GM10248 (cell line): ENCODE results near the gene MGP.

ENCODE experiments used
- CTCF ChIA-PET: fragments of 300-600 bp; sonication (Branson Sonifier 250); formaldehyde crosslinking; extraction: SDS; loops from one replicate; lab custom pipeline; 2021; ENCODE audit warnings: antibody characterized with exemption; lab: Yijun Ruan, JAX
- POLR2A ChIA-PET: fragments of 350-650 bp; sonication (Branson Sonifier 250); formaldehyde crosslinking; extraction: SDS; loops from one replicate; lab custom pipeline; 2020; ENCODE audit warnings: antibody characterized with exemption; lab: Yijun Ruan, JAX
- DNase-seq: peaks from one replicate; pipeline ENCODE4 v3.0.0; 2012; ENCODE audit errors: extremely low spot score
- CTCF ChIP-seq: IDR thresholded peaks from 2 replicates; pipeline ENCODE4 v1.5.1; 2012; ENCODE audit warnings: mild to moderate bottlenecking, low read depth; ENCODE audit errors: extremely low read depth, missing control alignments, control extremely low read depth

MGP gene

DNA sequence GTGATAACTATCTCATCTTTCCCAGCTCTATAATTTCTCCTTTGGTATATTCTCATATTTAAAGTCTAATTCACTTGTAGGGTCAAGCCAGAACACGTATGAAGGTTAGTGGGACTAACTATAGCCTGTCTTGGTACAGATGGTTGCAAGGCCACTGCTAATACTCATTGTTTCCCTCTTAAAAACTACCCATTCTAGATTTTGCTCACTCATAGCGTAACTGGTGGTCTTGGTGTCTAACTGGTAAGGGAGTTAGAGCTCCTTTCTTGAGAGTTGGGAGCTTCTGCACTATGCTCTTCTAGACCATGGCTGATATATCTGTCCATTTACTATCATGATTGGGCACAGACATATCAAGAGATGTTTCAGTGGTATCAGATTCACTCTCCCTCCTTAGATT lies 8.8 kb downstream of the MGP start:
- CTCF ChIA-PET = interaction anchor here (0.9 to 3.1 kb wide), 5 partner anchors 11 to 91 kb away, joined by 3 to 13 read pairs (median 4); no protein-coding TSS in a partner anchor
- no peak for DNase-seq
- POLR2A ChIA-PET = no interaction called here
- TF ChIP-seq CTCF = no peak

GRCh38 chr12:14874882-14875281 lies 10.8 kb downstream of the MGP start:
- ChIA-PET CTCF (interaction anchor here (1.8 kb wide), 1 partner anchor 21 kb away, joined by 5 read pairs; no protein-coding TSS in a partner anchor), POLR2A (no interaction called here)
- no peak for TF ChIP-seq CTCF
- DNase-seq = no peak

DNA sequence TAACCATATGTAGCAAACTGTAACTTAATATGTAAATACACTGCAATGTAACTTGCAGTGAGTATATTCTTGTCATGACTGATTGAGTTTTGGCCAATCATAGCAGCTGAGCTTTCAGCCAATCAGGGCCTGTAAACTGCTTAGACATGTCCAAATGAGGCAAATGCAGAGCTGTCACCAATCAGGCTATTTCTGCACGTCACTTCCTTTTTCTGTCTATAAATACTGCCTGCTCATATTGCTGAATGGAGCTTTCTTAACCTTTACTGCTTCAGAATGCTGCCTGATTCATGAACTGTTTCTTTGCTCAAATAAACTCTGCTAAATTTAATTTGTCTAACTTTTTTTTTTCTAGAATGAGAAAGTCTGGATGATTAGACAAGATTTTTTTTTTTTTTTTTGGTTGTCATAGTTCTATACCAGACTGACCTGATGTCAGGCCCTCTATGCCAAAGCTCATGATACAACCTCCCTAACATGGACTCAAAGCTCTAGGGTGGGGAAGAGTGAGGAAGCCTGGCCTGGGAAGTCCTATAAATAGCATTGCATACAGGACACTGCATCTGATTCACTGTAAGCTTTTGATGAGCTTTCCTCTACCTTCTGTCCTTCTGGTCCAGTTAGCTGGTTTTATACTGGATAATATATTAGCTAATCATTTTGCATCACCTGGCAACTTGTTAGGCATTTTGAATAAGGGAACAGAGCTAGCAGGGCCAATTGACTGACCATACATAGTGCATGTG lies 12.0 kb downstream of the MGP start:
- no peak for DNase-seq
- ChIA-PET POLR2A (interaction anchor here (0.7 kb wide), 1 partner anchor 103 kb away, joined by 3 read pairs; no protein-coding TSS in a partner anchor), CTCF (interaction anchor here (0.7 to 2.2 kb wide), 7 partner anchors 16 to 37 kb away, joined by 3 to 12 read pairs (median 4); no protein-coding TSS in a partner anchor)
- TF ChIP-seq CTCF = no peak

DNA sequence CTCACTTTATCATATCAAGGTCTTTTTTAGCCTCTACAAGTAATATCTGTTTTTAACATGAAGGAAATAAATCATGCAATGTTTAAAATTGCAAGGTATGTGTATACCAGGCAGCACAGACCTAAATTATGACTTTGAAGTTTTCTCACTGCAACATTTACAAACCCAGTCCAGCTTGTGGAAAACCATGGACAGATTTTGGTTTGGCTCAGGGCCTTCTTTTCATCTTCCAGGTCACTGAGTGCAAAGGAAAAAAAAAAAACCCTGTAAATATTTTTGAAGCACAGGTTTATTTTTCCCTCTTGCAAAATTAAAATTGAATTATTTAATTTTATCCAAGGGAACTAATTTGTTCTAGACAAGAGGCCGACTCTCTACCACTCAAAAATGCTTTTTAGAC lies 13.8 kb downstream of the MGP start:
- TF ChIP-seq CTCF = no peak

GRCh38 chr12:14871247-14871646 lies 14.4 kb downstream of the MGP start:
- ChIA-PET POLR2A (no interaction called here), CTCF (interaction anchor here (1.0 to 1.7 kb wide), 2 partner anchors 21 to 24 kb away, joined by 3 to 4 read pairs; no protein-coding TSS in a partner anchor)
- TF ChIP-seq CTCF = no peak
- DNase-seq = no peak

More for the DNA sequence above, 13.8 kb downstream of the MGP start:
- POLR2A ChIA-PET = no interaction called here
- CTCF ChIA-PET = no interaction called here
- no peak for DNase-seq

- ChIA-PET POLR2A (interaction anchor here (0.6 kb wide), 1 partner anchor 43 kb away, joined by 4 read pairs; no protein-coding TSS in a partner anchor), CTCF (interaction anchor here (0.9 to 1.5 kb wide), 2 partner anchors 34 to 352 kb away, joined by 3 read pairs; partner anchors contain the start of gene RERG)
- no peak for DNase-seq
- no peak for TF ChIP-seq CTCF
Measured at GRCh38 chr12:14868916-14869506, 16.6 kb downstream of the MGP start.
